WI38 (cell line): Measurements from ENCODE around the gene HOXC9.

Experiments used
- H3K4me3 ChIP-seq: 2 replicates; pipeline ENCODE4 v1.5.1; 2011; ENCODE audit warnings: low read depth, mild to moderate bottlenecking, control low read depth, low read length
- TF ChIP-seq, protein P1 (sequence below): IDR thresholded peaks from 2 replicates; pipeline ENCODE4 v1.5.1; 2012; ENCODE audit warnings: low read depth, mild to moderate bottlenecking, control low read depth, low read length

Gene HOXC9

GRCh38 chr12:53978477-53979356 lies 21.2 kb upstream of the HOXC9 start:
- H3K4me3 ChIP-seq = no peak overlapping the region
- TF ChIP-seq, protein P1, sequence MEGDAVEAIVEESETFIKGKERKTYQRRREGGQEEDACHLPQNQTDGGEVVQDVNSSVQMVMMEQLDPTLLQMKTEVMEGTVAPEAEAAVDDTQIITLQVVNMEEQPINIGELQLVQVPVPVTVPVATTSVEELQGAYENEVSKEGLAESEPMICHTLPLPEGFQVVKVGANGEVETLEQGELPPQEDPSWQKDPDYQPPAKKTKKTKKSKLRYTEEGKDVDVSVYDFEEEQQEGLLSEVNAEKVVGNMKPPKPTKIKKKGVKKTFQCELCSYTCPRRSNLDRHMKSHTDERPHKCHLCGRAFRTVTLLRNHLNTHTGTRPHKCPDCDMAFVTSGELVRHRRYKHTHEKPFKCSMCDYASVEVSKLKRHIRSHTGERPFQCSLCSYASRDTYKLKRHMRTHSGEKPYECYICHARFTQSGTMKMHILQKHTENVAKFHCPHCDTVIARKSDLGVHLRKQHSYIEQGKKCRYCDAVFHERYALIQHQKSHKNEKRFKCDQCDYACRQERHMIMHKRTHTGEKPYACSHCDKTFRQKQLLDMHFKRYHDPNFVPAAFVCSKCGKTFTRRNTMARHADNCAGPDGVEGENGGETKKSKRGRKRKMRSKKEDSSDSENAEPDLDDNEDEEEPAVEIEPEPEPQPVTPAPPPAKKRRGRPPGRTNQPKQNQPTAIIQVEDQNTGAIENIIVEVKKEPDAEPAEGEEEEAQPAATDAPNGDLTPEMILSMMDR = no peak

DNA sequence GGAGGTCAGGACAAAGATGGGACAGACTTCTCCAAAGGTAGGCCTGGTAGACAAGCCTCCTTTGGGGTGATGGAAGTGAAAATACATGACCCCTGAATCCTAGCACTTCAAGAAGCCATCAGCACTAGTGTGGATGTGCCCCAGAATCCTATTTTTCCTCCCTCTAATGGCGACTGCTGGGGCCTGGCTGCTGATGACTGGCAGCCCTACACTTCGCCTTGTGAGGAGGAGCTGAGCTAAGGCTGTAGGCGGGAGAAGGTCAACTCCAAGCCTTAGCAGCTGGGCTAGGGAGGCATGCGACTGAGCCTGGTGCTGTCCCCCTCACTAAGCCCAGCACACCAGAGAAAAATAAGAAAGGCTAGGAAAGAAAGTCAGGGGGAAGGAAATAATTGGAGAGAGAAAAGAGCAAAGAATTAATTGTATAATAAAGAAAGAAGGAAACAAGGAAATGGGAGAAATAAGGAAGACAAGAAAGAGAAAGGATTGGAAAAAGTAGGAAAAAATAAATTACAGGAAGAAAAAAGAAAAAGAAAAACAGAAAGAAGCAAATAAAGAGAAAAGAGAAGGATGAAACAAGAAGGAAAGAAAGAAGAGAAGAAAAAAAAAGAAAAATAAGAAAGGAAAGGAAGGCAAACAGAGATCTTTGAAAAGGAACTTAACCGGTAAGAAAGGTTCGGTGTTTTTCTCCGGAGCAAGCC lies 19.7 kb upstream of the HOXC9 start:
- no peak overlapping the region for H3K4me3 ChIP-seq
- TF ChIP-seq, protein P1 = no peak

DNA sequence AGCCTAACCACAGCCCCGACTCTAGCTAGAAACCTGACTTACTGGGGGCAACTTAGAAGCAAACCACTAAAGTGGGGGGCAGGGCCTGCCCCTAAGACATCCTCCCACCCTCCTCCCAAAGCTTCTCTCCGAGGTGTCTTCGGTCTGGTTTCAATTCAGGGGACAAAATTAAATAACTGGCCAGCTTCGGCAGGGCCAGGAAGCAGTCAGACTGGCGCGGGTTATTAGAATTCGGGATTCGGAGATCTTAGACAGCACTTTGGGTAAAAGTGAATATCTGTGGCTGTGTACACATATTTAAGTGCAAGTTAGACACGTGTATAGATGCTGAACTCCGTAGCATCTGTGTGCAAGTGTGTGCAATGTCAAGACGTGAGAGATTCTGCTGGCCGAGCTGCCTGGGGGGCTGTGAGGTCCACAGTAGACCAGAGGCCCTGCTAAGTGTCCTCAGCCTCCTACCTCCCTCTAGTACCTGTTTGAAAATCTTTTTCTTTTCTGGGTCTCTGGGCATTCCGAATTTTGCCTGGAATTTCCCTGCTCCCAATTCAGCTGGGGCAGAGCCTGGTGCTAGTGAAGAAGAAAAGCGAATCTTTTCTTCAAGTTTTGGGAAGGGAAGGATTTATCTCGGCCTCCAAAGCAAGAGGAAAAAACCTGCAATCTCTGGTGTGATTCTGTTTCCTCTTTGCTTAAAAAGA lies 19.0 kb upstream of the HOXC9 start:
- H3K4me3 ChIP-seq = no peak overlapping the region
- TF ChIP-seq, protein P1 = no peak

DNA sequence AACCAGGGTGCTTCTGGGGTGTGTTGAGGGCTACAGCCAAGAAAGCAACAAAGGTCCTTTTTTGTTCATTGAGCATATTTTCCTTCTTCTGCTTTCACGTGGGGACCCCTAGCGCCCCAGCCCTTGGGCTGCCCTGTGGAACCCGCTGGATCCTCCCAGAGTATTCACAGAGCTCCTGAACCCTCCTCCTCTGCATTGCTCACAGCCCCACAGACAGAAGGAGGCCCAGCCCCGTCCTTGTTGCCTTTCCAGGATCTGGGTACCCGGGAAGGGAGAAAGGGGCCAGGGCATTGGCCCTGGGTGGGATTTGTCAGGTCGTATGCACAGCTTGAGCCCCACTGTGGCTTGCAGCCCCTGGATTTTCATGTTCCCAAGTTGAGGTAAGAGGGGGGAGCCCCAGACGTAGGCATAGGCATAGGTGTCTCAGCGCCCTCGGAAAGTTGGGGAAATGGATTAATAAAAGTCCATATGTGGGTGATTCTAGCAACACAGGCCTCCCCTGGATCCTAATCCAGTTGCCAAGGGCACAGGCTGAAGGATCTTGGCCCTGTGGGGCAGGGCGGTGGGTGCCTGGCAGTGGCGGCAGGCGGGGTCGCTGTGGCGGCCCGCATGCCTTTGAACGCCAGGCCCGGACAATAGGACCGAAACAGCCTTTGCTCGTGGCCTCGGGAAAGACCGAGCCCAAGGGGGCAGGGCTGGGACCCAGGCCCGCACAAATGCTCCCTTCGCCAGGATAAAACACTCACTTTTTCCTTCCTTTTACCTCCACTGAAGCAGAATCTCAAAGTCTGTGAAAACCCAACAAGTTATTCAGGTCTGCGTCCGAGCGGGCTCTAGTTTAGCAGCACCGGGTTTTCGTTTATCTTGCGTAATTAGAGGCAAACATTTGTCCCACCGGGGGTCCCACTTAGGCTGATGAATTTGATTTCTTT lies 18.1 kb upstream of the HOXC9 start:
- H3K4me3 ChIP-seq = no peak overlapping the region
- TF ChIP-seq, protein P1 = no peak

DNA sequence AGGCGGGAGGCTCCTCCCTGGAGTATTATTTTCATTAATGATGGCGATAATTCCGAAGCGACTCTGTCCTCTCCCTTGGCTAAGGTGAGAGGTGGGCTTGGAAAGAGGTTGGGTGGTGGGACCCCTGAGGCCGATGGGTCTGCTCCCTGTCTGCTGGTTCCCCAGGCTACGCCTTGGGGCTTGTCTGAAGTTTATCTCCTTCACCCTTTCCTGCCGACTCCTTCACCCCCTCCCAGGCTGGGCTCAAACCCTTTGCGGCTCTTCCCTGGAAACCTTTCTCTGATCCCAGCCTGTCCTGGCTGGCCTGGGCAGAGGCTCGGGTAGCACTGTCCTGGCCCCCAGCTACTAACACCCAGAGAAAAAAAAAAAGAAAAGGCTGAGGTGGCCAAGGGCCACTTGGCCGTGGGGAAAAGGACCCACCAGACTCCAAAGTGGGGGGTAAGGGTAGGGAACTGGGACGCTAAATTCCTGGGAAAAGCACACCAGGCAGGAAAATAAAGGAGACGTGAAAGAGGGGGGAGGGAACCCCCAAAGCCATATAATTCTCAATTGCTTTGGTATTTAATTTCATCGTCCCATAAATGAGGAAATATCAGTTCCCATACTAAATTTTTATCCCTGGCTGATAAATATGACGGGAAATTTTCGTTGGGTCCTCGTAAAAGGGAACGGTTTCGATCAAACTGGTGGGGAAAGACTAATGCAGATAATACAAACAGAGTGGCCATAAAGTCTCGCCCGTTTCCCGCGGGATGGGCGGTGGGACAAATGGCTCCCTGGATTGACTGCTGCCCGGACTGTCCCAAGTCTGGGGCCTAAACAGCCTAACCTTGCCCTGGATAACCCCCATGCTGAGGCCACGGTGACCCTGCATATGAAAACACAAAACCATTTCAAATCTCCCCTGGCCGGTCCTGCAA lies 17.1 kb upstream of the HOXC9 start:
- no peak overlapping the region for H3K4me3 ChIP-seq
- TF ChIP-seq, protein P1 = no peak

GRCh38 chr12:53983568-53983949 lies 16.4 kb upstream of the HOXC9 start:
- TF ChIP-seq, protein P1 = no peak
- H3K4me3 ChIP-seq = no peak overlapping the region
